Measurements from ENCODE around the gene HAUS7.

GRCh38 chrX:153515435-153515834 lies 45.1 kb upstream of the HAUS7 start:
- TF ChIP-seq, protein P1, sequence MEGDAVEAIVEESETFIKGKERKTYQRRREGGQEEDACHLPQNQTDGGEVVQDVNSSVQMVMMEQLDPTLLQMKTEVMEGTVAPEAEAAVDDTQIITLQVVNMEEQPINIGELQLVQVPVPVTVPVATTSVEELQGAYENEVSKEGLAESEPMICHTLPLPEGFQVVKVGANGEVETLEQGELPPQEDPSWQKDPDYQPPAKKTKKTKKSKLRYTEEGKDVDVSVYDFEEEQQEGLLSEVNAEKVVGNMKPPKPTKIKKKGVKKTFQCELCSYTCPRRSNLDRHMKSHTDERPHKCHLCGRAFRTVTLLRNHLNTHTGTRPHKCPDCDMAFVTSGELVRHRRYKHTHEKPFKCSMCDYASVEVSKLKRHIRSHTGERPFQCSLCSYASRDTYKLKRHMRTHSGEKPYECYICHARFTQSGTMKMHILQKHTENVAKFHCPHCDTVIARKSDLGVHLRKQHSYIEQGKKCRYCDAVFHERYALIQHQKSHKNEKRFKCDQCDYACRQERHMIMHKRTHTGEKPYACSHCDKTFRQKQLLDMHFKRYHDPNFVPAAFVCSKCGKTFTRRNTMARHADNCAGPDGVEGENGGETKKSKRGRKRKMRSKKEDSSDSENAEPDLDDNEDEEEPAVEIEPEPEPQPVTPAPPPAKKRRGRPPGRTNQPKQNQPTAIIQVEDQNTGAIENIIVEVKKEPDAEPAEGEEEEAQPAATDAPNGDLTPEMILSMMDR (conservative IDR thresholded peaks at IDR 0.05) = no peak
- no peak for TF ChIP-seq EZH2 (IDR thresholded peaks at IDR 0.05; ENCODE audit: low read depth)
